DMS53 treated with DMSO at 0.1 percent for 48 hours (cell line): ENCODE measurements around the gene SYTL5.

Experiments used
- DNase-seq: peaks from one replicate; lab custom pipeline; 2025; ENCODE audit not compliant: unreplicated experiment; lab: John Stamatoyannopoulos, UW

The SYTL5 gene

DNA sequence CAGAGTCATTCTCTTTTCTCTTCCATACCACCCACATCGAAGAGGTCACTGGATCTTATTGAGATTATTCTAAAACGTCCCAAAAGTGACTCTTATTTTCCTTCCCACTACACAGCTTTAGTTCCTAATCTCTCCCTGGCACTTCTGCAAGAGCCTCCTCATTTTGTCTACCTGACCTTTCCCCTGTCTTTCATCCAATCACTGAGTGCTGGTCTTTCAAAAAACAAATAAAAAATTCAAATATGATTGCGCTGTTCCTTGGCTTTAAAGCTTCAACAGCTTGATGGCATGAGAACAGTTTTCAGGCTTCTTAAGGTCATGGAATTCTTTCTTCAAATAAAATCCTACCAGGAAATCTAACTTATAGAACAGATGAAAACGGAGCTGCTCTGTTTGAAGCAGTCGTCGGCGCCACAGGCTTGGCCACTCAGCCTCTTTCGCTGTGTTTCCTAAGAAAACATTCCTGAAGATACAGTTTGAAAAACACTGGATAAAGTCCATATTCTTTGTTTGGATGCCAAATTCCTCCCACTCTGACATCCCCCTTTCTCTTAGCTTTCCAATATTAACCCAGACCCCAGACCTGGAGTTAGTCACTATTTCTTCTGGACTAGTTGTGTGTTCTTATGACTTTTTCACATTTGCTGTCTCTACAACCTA is 12.5 kb downstream of the SYTL5 start:
- no peak for DNase-seq

GRCh38 chrX:38028300-38028699 is 21.9 kb downstream of the SYTL5 start:
- DNase-seq = no peak

DNA sequence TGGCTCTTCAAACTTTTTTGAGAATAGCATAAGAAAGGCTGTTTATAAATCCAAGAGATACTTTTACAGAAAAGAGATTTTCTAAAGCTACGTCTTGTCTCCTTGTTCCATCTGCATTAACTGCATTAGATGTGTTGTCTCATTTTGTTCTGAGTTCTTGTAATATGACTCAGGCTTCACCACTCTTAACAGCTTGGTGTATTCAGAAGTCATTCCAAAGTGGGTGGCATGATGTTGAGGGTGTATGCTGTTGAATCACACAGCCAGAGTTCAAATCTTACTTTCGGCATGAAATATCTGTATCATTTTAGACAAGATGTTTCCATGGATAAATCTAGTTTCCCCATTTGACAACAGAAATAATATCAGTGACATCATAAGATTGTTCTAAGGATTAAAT is 30.1 kb downstream of the SYTL5 start:
- DNase-seq = no peak

GRCh38 chrX:38038501-38038900 is 32.1 kb downstream of the SYTL5 start:
- no peak for DNase-seq

DNA sequence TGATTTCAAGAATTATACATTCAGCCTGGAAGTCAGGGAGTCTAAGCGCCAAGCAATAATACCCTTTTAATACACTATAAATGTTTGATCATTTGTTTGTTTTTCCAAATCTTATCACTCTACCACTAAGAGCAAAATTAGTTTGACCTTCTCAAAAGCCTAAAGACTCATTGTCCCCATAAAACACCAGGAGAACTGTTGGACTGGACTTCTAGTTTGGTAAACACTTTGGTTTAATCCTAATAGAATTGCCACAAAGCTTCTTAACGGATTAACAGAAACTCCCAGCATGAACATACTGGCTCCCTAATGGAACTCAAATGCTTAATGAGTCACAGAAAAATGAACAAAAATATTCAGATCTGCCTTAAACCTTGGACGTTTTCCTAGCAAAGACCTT is 34.9 kb downstream of the SYTL5 start:
- DNase-seq = no peak

- no peak for DNase-seq
These were observed 38.3 kb downstream of the SYTL5 start for GRCh38 chrX:38044701-38045100.

DNA sequence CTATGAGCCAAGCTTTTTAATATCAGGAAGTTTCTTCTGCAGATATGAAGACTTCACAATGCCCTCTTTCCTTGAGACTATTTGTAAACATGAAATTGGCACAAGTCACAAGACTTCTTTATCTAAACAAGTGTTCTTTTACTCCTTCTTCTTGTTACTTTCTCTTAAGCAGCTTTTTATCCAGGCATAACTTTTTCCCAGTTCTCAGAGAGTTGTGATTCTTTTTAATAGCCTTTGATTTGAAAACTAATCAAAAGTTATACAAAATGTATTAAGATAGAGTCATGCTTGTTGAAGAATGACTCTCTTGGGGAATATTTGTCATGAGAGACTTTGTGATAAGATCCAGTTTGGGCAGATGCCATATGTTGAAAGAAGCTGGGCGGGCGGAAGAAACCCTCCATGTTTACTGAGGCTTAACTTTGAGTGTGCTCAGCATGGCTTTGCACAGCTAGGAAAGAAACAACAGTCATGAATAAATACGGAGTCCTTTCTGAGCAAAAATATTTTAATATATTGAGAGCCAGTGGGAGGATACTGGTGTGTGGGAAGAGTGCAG is 39.3 kb downstream of the SYTL5 start:
- peak; percentile 19 for DNase-seq

DNA sequence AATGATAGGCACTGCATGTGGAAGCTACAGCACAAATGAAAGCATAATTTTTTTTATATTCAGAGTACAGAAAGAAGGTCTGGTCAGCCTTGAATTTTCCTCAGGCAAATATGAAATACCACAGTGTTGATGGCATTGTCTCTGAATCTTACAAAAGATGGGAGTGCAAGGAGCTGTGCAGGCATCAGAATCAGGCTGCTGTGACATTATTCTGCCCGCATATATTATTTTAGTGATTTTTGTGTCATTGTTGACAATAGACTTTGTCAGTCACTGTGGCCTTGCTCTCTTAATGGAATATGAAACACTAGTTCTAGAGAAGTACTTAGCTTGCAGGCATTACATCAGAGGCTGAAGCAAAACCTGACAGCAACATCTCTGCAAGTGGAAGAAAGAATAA is 42.5 kb downstream of the SYTL5 start:
- DNase-seq = no peak

- no peak for DNase-seq
These were observed 44.5 kb downstream of the SYTL5 start for GRCh38 chrX:38050806-38051205.

DNA sequence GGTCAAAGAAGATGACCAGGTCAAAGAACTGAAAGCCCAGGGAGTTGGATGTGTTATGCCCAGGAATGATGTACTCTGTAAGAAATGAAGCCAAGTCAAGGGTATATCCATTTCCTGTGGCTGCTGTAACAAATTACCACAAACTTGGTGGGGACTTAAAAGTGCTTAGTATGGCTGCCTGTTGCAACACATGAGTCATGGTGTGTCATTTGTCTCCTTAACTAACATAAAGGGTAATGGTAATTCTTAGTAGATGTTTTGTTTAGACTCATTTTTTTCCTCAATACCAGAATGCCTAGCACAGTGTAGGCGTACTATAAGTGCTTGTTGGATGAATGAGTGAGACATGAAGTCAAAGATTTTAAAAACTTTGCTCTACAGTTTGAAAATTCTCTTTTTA is 45.7 kb downstream of the SYTL5 start:
- no peak for DNase-seq

DNA sequence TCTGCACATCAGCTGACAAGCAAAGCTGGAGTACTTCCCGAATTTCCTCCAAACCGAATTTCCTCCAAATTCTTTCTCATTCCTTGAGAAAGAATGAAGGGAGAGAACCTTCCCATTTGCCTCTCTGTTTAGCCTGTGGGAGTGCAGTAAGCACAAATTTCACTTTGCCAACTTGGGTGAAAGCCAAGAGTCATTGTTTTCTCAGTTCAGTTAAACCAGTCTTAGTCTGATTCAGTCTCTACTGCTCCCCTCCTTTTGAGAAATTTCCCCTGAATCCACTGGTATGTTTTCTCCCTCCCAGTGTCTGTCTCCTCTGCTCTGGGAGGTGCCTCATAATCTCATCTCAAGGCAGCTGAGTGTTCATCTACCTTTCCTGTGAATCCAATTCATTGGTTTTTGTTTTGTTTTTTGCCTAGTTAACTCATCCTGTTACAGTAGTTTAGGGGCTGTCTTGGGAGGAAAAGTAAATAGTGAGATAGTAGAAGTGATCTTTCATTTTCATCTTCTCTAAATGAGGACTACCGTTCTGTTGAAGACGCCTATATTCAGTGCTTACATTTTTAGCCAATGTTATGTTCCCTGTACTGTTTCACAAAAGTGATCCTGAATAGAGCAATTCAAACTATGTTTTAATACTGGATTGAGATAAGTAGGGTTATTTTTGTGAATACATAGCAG is 49.0 kb downstream of the SYTL5 start:
- no peak for DNase-seq

- no peak for DNase-seq
These were observed 54.1 kb downstream of the SYTL5 start for GRCh38 chrX:38060331-38060878.

GRCh38 chrX:38061335-38061734 is 55.0 kb downstream of the SYTL5 start:
- peak; percentile 65 for DNase-seq

GRCh38 chrX:38066934-38067333 is 60.6 kb downstream of the SYTL5 start:
- DNase-seq = no peak

- no peak for DNase-seq
These were observed 62.9 kb downstream of the SYTL5 start for GRCh38 chrX:38069273-38069672.

- no peak for DNase-seq
These were observed 63.6 kb downstream of the SYTL5 start for GRCh38 chrX:38069991-38070390.

- DNase-seq = no peak
These were observed 73.1 kb downstream of the SYTL5 start for GRCh38 chrX:38079463-38079862.

DNA sequence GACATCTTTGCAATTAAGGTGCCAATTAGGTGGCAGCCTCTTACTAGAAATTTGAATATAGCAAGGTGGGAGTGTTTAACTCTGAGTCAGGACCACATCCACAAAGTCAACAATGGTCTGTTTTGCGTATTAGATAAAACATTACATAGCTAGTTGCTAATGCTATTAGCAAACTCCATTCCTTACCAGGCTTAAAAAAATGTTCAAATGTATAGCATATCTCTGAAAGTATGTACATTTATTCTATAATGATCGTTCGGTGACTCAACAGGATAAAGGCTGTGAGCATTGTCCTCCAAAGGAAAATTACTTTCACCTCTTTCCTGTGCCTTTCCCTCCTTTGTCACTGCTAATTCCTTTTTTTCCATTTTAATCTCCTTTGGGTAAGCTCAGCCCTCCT is 74.5 kb downstream of the SYTL5 start:
- no peak for DNase-seq

DNA sequence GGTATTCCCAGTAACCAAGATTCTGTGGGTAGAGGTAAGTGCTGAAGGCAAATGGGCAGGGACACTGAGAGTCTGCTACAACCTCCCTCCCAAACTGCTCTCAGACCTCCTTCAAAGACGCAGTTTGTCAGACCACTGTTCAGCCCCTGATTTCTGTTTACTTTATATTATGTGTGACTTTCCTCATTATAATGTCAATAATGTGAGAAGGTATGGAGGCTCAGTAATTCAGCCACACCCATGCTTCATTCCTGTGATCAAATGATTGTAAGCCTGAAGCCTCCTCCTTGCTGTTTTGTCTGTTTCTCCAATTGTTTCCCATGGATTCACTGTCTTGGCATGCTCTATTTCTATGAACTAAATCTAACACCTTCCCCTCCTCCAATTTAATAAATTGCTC is 75.6 kb downstream of the SYTL5 start:
- no peak for DNase-seq

- no peak for DNase-seq
These were observed 76.0 kb downstream of the SYTL5 start for GRCh38 chrX:38082309-38082708.

DNA sequence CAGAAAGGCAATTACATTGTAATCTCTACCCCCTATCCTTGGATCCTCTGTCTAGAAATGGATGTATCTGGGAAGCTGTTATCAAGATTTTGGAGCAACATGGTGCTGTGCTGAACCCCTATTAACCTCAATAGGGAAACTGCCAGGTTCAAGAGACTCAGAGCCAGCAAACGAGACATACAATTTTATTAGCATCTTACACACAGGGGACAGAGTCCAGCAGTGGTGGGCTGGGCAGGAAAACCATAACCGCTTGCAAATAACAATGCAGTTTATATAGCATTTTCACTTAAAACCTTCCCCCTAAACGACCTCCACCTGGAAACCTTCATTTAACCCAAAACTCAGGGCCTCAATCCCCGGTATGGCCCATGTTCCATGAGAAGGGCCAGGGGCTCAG is 79.5 kb downstream of the SYTL5 start:
- no peak for DNase-seq

GRCh38 chrX:38086451-38087215 is 80.3 kb downstream of the SYTL5 start:
- no peak for DNase-seq
